Left hindlimb (tissue), 1 donor: ENCODE data around the gene JAKMIP2.
"Not testable (repeated sequence)": the region's sequence is repeated elsewhere in the genome, so short reads cannot be mapped to it uniquely, and the experiment has no call there.

ENCODE experiments used
- DNase-seq: peaks from one replicate; pipeline ENCODE4 v3.0.0-alpha.2; 2018

JAKMIP2 gene

GRCh38 chr5:147643142-147643541, 139.4 kb downstream of the JAKMIP2 start:
- no peak for DNase-seq

DNA sequence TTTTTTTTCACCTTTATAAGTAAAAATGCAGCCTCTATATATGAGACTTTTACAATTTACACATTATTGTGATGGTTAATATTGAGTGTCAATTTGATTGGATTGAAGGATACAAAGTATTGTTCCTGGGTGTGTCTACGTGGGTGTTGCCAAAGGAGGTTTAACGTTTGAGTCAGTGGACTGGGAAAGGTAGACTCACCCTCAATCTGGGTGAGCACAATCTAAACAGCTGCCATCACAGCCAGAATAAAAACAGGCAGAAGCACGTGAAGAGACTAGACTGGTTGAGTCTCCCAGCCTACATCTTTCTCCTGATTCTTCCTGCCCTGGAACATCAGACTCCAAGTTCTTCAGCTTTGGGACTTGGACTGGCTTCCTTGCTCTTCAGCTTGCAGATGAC, 139.9 kb downstream of the JAKMIP2 start:
- DNase-seq = no peak

DNA sequence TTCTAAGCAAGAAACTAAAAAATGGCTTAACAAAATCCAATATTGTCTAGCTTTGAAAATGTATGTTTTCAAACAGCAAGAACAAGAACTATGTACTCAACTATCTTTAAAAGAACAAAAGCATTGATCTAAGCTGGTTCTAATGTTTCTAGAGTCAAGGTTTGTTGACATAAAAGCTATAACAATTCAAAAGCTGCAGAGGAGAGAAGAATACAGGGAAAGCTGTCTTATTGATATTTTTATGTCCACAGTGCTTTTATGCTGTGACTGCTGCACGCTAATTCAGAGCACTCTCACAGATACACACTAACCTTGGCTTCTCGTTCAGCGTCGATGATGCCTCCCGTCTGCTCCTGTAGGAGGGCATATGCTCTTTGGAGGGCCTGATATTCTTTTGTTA, 143.2 kb downstream of the JAKMIP2 start:
- no peak for DNase-seq

DNA sequence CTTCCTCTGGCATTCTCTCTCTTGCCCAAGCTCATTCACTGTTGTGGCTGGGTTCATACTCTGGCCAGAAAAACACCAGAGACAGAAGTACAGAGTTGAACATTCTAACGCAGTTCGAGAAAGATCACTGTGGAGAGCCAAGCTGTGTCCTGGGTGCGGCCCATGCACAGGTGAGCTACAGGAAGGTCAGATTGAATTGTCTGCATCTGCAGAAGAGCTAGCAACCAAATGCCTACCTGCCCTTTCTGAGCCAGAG, 145.9 kb downstream of the JAKMIP2 start:
- DNase-seq = no peak

DNA sequence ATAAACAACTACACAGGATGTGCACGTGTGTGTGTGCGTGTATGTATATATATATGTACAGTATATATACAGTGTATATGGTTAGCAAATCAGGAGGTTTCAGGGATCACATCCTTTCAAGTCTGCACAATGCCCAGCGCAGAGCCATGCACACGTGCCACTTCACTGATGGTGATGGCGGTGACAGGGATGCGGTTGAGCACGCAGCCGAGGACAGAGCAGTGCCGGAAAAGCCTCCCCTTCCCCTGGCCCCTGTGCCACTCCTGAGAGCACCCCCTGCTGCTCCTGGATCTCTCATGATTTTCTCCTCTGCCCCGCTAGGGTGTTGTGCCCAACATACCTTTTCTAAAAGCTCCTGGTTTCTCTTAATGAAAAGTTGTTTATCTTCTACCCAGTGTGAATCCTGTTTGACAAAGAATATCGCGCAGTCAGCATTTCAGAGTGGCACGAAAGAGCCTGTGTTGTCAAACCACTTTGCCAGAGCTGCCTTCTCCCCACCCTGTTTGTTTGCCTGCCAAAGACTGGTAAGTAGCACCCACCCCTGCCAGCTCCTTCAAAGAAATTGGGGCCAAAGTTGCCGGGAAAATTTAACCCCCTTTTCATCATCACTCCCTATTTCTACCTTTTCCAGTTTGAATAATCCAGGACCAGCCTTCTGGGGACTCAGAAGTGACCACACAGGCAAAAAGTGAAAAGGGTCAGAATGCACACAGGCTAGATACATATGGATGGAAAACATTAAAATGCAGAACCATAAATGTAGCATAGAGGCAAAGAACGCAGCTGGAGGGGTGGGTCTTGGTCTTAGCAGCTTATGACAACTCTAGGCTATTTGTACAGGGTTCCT, 146.4 kb downstream of the JAKMIP2 start:
- no peak for DNase-seq

GRCh38 chr5:147635439-147635838, 147.1 kb downstream of the JAKMIP2 start:
- DNase-seq = not testable (repeated sequence)

GRCh38 chr5:147633173-147633572, 149.4 kb downstream of the JAKMIP2 start:
- DNase-seq = no peak

- DNase-seq = no peak
Observed at GRCh38 chr5:147631428-147632003, 151.0 kb downstream of the JAKMIP2 start.

- DNase-seq = no peak
Observed at GRCh38 chr5:147629196-147629595, 153.3 kb downstream of the JAKMIP2 start.

DNA sequence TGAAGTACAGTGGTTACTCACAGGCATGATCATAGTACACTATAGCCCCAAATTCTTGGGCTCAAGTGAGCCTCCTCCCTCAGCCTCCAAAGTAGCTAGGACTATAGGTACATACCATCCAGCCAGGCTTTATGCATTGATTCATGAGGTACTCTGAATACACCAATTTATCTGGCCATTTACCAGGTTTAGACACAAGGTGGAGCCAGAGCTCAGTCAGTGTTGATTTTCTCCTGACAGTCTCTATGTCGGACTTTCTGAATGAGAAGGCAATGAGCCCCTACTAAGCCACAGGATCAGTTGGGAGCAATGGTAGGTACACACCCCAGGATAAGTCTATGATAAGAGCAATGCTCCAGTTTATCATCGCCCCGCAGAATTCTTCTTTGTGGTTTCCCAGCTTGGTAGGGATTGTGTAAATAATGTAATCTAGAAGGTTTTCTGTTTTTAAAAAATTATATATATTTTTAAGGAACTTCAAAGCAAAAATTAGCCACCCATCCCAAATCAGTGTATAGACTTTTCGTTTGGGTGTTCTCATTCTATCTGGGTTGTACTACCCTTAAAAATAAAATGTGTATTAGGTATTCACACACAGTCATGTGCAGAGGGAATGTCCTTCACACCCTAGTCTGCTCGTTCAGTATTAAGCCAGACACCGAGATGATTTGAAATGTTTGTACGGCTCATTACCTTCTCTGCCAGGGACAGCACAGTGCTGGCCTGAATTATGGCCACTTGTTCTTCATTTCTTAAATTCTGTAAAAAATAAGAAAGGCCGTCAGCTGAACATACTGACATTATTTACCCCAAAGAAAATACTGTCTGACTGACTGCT, 154.3 kb downstream of the JAKMIP2 start:
- peak; percentile 67 for DNase-seq

DNA sequence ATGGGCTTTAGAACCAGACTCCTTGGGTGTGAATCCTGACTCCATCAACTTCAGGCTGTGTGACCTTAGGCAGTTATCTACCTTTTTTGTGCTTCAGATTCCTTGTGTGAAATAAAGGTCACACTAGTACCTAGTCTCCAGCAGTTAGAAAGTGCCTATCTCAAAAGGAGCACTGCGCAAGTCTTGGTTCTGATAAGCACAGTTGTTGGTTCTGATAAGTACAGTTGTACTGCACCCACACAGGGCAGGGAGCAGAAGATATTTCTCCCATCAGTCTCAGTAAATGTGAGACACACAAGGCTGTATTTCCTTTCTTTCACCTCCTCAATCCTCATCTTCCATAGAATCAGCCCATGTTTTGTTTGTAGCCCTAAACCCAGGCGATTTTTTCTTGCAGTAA, 156.1 kb downstream of the JAKMIP2 start:
- DNase-seq = no peak

- no peak for DNase-seq
Observed at GRCh38 chr5:147621016-147621415, 161.5 kb downstream of the JAKMIP2 start.

GRCh38 chr5:147619281-147619878, 163.1 kb downstream of the JAKMIP2 start:
- DNase-seq = no peak

DNA sequence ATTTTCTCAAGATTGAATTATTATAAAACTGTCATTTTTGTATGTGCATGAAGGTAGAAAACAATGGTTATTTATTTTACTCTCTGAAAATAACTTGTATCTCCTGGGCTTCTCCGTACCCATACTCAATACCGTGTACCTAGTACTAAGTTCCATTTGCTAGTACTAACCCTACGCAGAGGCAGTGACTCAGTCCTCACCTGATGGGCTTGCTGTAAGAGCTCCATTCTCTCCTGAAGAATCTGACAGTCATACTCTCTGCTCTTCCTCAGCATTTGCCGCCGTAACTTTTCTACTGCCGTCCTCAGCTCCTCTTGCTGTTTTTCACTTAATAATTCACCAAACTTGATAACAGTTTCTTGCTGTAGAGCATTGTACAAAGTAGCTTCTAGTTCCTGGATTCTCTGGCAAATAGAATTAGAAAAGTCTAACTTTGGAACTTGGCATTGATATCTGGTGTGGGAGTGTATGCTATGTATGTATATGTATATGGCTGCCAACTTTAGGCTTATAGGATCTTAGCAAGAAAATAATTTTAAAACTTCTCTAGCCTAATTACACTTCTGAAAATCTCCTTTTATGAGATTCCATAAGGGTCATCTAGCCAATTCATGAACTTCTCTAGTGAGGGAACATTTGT, 164.7 kb downstream of the JAKMIP2 start:
- DNase-seq = no peak

DNA sequence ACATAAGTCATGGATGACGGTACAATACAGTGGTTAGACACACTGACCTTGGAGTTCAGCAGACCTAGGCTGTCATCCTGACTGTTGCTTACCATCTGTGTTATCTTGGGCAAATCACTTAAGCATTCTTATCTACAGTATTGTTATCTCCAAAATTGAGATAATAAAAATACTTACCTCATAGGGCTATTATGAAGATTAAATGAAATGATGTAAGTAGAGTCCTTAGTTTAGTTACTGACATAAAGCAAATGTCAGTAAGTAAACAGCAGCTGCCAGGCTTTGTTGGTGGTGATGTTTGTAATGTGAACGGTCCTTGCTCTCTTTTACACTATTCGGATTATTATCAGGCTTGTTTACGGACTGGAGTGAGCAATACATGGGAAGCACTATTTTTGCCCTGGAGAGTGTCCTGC, 165.3 kb downstream of the JAKMIP2 start:
- DNase-seq = no peak

- no peak for DNase-seq
Observed at GRCh38 chr5:147616421-147616820, 166.1 kb downstream of the JAKMIP2 start.

GRCh38 chr5:147613359-147613758, 169.2 kb downstream of the JAKMIP2 start:
- DNase-seq = no peak

DNA sequence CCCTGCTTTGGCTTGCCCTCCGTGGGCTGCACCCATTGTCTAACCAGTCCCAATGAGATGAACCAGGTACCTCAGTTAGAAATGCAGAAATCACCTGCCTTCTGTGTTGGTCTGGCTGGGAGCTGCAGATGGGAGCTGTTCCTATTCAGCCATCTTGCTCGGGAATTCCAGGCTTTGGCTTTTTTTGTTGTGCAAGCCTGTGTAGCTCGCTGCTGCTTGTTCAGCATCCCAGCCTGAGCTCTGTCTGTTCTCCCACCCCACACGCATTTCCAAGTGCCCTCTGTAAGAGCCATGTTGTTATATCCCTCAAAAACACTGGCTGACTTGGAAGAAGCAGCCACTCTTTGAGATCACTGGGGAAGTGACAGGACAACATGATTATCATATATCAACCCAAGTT, 171.0 kb downstream of the JAKMIP2 start:
- no peak for DNase-seq

DNA sequence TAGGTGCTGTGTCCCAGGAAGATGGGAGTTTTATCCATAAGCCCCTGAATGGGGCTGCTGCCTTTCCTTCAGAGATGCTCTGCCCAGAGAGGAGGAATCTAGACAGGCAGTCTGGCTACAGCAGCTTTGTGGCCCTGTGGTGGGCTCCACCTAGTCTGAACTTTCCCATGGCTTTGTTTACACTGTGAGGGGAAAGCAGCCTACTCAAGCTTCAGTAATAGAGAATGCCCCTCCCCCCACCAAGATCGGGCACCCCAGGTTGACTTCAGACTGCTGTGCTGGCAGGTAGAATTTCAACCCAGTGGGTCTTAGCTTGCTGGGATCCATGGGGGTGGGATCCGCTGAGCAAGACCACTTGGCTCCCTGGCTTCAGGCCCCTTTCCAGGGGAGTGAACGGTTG, 171.7 kb downstream of the JAKMIP2 start:
- no peak for DNase-seq

GRCh38 chr5:147601652-147602051, 180.9 kb downstream of the JAKMIP2 start:
- DNase-seq = no peak

DNA sequence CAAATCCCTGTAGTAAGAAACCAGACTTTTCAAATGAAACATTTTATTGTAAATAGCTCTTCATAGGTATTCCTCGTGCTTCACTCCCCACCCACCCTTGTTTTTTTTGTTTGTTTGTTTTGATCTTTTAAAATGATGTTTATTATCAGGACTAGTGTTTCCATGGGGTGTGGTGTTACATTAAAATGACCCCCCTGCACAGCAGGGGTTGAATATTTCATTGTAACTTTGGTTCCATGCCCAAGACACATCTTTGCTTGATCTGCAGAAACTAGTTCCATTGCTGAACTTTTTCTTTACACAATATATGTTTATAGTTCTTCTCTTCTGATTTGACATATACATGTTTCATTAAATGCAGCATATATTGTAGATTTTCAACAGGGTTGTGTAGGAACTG, 191.4 kb downstream of the JAKMIP2 start:
- no peak for DNase-seq

- DNase-seq = no peak
Observed at GRCh38 chr5:147590096-147590495, 192.4 kb downstream of the JAKMIP2 start.

GRCh38 chr5:147586832-147587231, 195.7 kb downstream of the JAKMIP2 start:
- no peak for DNase-seq
